Upper lobe of right lung (tissue), 1 donor: ENCODE results near the gene PI3. TPM values are rescaled to one million over a fixed set of nuclear protein-coding genes. Genes with fewer than 3 reads are reported as not detected.

ENCODE experiments used
- ATAC-seq: fragments of 200-7000 bp; cut with Tn5 transposase; one replicate; pipeline ENCODE4 v1.9.1; 2020; ENCODE audit warnings: mild to moderate bottlenecking, moderate library complexity
- DNase-seq: peaks from one replicate; pipeline ENCODE4 v3.0.0-alpha.2; 2020
- H3K27ac ChIP-seq: fragments of 200-600 bp; one replicate; pipeline ENCODE4 v1.8.0; 2022
- H3K27me3 ChIP-seq: fragments of 200-600 bp; one replicate; pipeline ENCODE4 v1.8.0; 2022; ENCODE audit warnings: mild to moderate bottlenecking
- H3K36me3 ChIP-seq: fragments of 200-600 bp; one replicate; pipeline ENCODE4 v1.8.0; 2022
- H3K4me1 ChIP-seq: fragments of 200-600 bp; one replicate; pipeline ENCODE4 v1.8.0; 2022
- H3K4me3 ChIP-seq: fragments of 200-600 bp; one replicate; pipeline ENCODE4 v1.8.0; 2022; ENCODE audit warnings: mild to moderate bottlenecking
- H3K9me3 ChIP-seq: fragments of 200-600 bp; one replicate; pipeline ENCODE4 v1.8.0; 2022
- intact Hi-C: fragments of 100-400 bp; cut with DNase I; formaldehyde crosslinking; loops from one replicate; pipeline ENCODE4 v1.11.0; 2022
- total RNA-seq: library from RNA; stranded (reverse); fragmentation: NEBNext Ultra II Directional; extraction: Animal tissue kit (Norgen Biotek cat#: 25700); gene quantifications from one replicate; pipeline ENCODE4 v1.2.1, GENCODE V29; 2021
- TF ChIP-seq, protein P1 (sequence below): fragments of 200-600 bp; IDR thresholded peaks from one replicate; pipeline ENCODE4 v1.8.0; 2022; ENCODE audit warnings: antibody characterized with exemption
- donor health status: DM: no; HTN: yes; CAD: no; lungs with severe emphysema.

PI3 gene
- total RNA-seq, 1 donor from 2014 or later, result 4.1 TPM

DNA sequence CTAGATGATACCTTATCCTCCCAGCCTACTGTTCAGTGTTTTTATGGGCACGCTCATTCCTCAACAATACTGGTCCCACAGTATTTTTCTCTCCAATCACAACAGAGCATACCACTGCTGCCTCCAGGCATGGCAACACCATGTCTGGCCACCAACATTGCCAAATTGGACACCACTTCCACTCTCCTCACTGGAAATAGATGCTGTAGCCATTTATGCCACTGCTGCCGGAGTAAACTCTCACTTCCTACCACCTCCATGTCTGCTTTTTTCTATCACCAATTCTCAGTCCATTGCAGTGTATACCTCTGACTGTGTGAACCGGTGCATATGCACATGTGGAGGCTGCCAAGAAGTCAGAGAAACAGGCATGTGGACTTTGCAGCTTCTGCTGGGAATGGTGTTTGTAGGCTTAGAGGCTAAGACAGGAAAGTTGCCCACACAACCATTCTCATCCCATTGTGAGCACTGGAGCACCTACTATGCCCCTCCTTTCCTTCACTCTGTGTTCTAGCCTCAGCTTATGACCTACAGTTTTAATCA lies 14.4 kb downstream of the PI3 start:
- ATAC-seq (no peak), DNase-seq (no peak)
- Histone ChIP-seq H3K9me3 (no peaks in the 10 kb centered on the region), H3K4me3 (no peak overlapping the region), H3K4me1 (no peaks in the 10 kb centered on the region), H3K36me3 (no peaks in the 10 kb centered on the region), H3K27ac (no peak overlapping the region), H3K27me3 (no peaks in the 10 kb centered on the region)
- intact Hi-C loops, result no loop called here
- TF ChIP-seq, protein P1, sequence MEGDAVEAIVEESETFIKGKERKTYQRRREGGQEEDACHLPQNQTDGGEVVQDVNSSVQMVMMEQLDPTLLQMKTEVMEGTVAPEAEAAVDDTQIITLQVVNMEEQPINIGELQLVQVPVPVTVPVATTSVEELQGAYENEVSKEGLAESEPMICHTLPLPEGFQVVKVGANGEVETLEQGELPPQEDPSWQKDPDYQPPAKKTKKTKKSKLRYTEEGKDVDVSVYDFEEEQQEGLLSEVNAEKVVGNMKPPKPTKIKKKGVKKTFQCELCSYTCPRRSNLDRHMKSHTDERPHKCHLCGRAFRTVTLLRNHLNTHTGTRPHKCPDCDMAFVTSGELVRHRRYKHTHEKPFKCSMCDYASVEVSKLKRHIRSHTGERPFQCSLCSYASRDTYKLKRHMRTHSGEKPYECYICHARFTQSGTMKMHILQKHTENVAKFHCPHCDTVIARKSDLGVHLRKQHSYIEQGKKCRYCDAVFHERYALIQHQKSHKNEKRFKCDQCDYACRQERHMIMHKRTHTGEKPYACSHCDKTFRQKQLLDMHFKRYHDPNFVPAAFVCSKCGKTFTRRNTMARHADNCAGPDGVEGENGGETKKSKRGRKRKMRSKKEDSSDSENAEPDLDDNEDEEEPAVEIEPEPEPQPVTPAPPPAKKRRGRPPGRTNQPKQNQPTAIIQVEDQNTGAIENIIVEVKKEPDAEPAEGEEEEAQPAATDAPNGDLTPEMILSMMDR, result no peak

DNA sequence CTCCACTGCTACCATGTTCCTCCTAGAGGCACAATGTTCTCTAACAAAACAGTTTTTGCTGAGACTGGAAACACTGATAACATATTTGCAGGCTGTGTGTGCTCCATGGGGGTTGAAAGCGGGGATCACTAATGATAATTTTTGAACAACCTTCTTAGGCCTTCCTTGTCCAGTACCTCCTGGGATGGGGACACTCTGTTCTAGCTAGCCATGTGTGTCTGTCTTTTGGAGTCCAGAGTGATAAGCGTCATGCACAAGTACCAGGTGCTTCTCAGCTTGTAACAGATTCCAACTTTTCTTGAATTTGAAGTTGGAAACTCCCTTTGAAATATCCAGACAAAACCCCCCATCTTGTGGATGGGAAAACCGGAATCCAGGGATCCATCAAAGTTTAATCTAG lies 15.2 kb downstream of the PI3 start:
- intact Hi-C loops, result no loop called here
- ATAC-seq, result no peak
- Histone ChIP-seq H3K4me1 (no peaks in the 10 kb centered on the region), H3K4me3 (no peak overlapping the region), H3K9me3 (no peaks in the 10 kb centered on the region), H3K27me3 (no peaks in the 10 kb centered on the region), H3K27ac (no peak overlapping the region), H3K36me3 (no peaks in the 10 kb centered on the region)
- DNase-seq, result no peak
- TF ChIP-seq, protein P1, result no peak

DNA sequence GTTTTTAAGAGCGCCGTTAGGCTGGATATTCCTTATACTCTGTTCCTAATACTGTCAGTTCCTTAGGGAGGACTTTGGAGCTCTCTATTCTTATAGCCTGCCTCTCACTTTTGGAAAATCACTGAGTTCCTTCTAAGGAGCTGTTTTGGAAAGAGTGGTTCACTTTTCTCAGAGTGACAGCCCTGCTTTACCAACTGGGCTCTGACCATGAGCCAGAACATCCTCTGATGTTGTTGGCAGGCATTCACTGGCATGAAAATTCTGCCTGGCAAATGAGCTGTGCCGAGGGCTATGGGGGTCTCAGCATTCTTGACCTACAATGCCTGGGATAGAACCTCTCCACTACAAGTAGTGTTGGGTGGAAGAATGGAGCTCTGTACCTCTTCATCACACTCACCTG lies 17.2 kb downstream of the PI3 start:
- DNase-seq, result no peak
- intact Hi-C loops, result no loop called here

DNA sequence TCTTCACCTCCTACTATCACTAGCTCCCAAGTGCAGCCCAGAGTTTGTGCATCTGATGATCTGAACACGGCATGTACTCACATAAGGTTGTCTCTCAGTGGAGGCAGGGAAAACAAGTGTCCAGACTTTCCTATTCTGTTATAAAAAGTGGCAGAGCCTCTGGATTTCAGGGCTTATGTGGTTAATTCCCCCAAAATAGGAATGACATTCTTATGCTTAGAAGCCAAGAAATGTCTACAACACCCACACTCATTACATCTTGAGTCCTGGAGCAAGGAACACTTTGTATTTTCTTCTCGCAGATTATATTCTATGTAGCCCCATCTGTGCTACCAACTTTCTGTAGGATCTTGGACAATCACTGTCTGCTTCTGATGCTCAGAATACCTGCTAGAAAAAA lies 18.6 kb downstream of the PI3 start:
- Histone ChIP-seq H3K27me3 (no peaks in the 10 kb centered on the region), H3K4me1 (no peaks in the 10 kb centered on the region), H3K9me3 (no peaks in the 10 kb centered on the region), H3K4me3 (no peak overlapping the region), H3K36me3 (no peaks in the 10 kb centered on the region), H3K27ac (no peak overlapping the region)
- TF ChIP-seq, protein P1, result no peak
- DNase-seq (no peak), ATAC-seq (no peak)
- intact Hi-C loops, result no loop called here

More for the DNA sequence above, 17.2 kb downstream of the PI3 start:
- ATAC-seq, result no peak
- Histone ChIP-seq H3K27me3 (no peaks in the 10 kb centered on the region), H3K36me3 (no peaks in the 10 kb centered on the region), H3K4me1 (no peaks in the 10 kb centered on the region), H3K9me3 (no peaks in the 10 kb centered on the region), H3K27ac (no peak overlapping the region), H3K4me3 (no peak overlapping the region)
- TF ChIP-seq, protein P1, result no peak

DNA sequence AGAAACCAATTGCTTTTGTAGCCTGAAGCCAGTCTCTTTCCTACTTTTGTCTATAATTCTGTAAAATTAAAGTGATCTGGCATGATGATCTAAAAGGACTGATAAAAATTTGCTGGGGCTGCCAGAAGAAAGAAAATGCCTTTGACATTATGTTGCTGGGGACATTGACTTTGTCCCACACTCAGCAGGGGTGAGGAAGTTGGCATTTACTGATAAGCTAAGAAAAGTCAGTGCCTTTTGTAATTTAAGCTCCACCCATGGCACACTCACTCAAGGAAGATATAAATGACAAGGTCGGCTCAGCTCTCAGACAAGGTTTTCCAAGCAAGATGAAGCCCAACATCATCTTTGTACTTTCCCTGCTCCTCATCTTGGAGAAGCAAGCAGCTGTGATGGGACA lies 32.0 kb downstream of the PI3 start, which contains the start of gene SEMG1:
SEMG1 (plus strand) TSS at position 309 of the 400 bp plus-strand sequence; CDS start at position 330, 21 bp downstream.
- ATAC-seq, result no peak

More for the DNA sequence above, 32.0 kb downstream of the PI3 start, which contains the start of gene SEMG1:
- Histone ChIP-seq H3K4me3 (no peak within 1 kb of the TSS), H3K4me1 (no peaks in the 10 kb centered on the region), H3K27me3 (peaks cover 12% of the 10 kb centered on the region), H3K36me3 (no peaks in the 10 kb centered on the region), H3K27ac (no peak within 1 kb of the TSS), H3K9me3 (peaks cover 5% of the 10 kb centered on the region)
- no peak for DNase-seq
- TF ChIP-seq, protein P1, result no peak
- intact Hi-C loops, result no loop called here
